T-helper 1 cell (primary cell): ENCODE measurements around the gene AIMP1.
"Not testable (repeated sequence)": the region's sequence is repeated elsewhere in the genome, so short reads cannot be mapped to it uniquely, and the experiment has no call there.

Experiments
- DNase-seq, 5 donors: peaks; one replicate each; pipeline ENCODE4 v3.0.0-alpha.2; 2012 to 2020

The AIMP1 gene

DNA sequence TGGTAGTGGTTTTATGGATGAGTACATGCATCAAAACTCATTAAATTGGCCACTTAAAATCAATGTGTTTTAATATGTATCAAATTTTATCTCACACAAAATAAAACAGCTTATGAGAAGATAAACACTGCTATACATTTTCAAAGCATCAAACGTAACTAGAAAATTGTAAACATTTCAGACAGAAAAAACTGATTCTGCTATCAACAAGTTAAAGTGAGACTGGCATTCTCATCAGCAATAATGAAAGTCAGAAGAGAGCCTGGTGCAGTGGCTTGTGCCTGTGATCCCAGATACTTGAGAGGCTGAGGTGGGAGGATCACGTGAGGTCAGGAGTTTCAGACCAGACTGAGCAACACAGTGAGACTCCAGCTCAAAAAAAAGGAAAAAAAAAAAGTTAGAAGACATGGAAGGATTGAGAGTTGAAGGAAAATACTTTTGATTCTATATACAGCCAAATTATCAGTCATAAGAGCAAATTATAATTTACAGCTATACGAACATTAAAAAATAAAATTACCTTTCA is 3.3 kb upstream of the AIMP1 start:
- DNase-seq: no peak

GRCh38 chr4:106314960-106315359 is 1.4 kb upstream of the AIMP1 start:
- no peak for DNase-seq

GRCh38 chr4:106315476-106315967 is 828 bp upstream of the AIMP1 start:
- DNase-seq: peak in 3 of 5 donors; percentile 2 to 33 (median 13)

DNA sequence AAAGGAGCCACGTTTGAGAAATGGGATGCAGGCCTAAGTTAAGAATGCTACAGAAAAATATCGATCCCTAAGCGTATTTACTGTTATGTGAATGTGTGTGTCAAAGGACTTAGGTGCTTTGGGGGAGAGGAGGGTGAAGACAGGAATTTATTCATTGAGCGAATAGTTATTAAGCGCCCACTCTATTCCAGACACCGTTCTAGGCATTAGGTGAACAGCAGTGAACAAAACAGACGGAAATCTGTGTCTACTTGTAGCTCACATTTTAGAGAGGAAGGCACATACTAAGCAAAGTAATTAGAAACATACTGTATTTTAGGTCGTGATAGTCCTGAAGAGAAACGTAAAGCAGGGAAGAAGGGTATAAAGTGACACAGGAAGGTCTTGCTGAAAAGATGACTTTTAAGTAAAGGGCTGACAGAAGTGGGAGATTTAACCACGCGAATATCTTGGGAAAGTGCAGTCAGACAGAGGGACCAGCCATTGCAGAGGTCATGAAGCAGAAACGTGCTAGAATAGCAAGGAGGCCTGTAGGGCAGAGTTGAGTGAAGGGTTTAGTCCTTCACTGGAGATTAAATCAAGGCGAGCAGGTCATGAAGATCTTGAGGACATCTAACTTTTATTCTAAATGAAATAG is 541 bp downstream of the AIMP1 start:
- peak in 1 of 5 donors; percentile 14 for DNase-seq

DNA sequence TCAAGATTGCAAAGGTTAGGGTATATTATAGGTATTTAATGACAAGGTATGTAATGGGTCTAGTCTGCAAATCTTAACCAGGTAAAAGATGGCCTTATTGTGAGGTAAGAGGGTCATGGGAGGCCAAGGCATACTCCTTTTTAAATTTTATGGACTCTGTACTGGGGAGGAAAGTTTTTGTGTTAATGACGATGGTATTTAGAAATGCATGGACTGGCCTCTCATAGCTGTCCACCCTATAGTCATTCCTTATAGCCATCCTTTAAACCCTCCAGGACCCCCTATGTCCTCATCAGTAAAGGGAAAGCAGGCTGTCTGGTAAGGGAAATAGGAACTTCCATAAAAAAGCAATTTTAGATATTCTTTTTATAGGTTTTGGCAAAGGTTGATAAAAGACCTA is 1.5 kb downstream of the AIMP1 start:
- no peak for DNase-seq

GRCh38 chr4:106318511-106318910 is 2.2 kb downstream of the AIMP1 start:
- DNase-seq: peak in 1 of 5 donors; percentile 16

- DNase-seq: no peak
Observed at GRCh38 chr4:106320235-106320634, 3.9 kb downstream of the AIMP1 start.

- DNase-seq: peak in 1 of 5 donors; percentile 5
Observed at GRCh38 chr4:106321168-106321567, 4.8 kb downstream of the AIMP1 start.

DNA sequence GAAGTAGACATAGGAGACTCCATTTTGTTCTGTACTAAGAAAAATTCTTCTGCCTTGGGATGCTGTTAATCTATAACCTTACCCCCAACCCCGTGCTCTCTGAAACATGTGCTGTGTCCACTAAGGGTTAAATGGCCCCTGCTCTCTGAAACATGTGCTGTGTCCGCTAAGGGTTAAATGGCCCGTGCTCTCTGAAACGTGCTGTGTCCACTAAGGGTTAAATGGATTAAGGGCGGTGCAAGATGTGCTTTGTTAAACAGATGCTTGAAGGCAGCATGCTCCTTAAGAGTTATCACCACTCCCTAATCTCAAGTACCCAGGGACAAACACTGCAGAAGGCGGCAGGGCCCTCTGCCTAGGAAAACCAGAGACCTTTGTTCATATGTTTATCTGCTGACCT is 5.5 kb downstream of the AIMP1 start:
- DNase-seq: not testable (repeated sequence)

DNA sequence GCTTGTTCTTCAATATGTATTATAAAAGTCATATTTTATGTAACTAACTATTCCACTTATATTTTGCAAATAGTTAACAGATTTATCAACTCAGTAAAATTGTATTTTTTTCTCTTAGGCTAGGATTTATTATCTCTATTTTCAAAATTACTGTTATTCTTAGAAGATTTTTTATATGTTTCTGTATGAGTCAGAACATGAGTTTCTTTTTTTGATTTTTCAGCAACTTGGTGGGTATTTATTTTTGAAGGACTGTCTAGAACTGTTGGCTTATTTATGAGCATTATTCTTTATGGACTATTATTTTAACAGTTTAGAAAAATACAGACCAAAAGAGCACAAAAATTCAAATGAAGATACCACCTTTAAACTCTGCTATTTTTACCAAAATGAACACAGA is 6.8 kb downstream of the AIMP1 start:
- no peak for DNase-seq

DNA sequence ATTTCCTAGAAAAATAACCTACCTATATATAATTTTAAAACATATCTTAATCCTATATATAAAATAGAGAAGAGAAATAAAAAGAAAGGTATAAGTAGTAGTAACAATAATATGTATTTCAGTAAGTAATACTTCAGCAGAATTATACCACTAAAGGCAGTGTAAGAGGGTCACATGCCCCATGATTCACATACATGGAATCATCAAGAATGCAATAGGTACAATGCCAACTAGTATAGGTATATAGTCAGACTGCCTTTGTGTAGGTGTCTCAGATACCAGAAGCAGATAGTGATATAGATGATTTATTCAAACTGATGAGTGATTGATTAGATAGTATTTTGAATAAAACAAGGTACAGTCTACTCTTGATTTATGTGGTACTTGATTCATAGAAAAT is 9.4 kb downstream of the AIMP1 start:
- DNase-seq: no peak

GRCh38 chr4:106329041-106329618 is 12.8 kb downstream of the AIMP1 start:
- peak in 1 of 5 donors; percentile 18 for DNase-seq

- no peak for DNase-seq
Observed at GRCh38 chr4:106333186-106333585, 16.8 kb downstream of the AIMP1 start.

DNA sequence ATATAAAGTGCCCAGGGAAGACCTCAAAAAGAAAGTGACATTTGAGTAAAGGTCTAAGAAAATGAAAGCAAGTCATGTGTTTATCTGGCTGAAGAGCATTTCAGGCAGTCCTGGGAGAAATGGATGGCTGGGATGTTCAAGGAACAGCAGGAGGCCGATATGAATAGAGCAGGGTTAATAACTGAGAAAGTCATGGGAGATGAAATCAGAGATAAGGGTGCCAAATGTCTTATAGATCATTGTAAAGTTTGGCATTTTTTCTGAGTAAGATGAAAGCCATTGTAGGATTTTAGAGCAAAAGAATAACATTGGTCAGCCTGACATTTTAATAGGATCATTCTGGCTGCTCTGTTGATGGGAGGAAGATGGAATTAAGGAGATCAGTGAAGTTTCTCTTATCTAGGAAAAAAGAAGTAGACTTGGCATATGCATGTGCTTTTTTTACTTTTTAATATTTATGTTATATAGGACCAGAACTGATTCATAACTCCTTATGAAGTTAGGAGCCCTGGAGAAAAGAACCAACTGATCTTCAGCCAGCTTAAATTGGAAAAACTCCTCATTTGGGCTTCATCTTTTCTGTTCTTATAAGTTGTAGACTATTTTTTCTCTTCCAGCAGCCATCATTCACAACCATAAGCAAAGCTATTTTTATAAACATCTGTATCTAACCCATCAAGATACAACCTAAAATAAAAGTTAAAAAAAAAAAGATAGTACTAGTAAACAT is 18.6 kb downstream of the AIMP1 start:
- no peak for DNase-seq

DNA sequence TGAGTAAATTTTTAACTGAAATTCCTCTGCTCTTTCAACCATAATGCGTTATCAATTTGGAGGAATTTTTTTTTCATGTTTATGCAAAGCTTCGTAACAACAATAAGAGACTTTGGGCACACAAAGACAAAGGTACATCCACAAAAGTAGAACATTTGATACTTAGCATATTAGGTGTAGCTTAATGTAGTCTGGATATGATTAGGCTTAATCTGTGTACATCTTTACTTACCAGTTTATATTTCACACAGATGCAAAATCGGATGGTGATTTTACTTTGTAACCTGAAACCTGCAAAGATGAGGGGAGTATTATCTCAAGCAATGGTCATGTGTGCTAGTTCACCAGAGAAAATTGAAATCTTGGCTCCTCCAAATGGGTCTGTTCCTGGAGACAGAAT is 20.3 kb downstream of the AIMP1 start:
- no peak for DNase-seq

- DNase-seq: no peak
Observed at GRCh38 chr4:106337916-106338315, 21.6 kb downstream of the AIMP1 start.

DNA sequence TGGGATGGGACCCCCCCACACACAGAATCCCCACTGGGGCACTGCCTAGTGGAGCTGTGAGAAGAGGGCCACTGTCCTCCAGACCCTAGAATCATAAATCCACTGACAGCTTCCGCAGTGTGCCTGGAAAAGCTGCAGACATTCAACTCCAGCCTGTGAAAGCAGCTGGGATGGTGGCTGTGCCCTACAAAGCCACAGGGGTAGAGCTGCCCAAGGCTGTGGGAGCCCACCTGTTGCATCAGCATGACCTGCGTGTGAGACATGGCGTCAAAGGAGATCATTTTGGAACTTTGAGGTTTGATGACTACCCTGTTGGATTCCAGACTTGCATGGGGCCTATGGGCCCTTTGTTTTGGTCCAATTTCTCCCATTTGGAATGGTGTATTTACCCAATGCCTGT is 22.3 kb downstream of the AIMP1 start:
- no peak for DNase-seq

DNA sequence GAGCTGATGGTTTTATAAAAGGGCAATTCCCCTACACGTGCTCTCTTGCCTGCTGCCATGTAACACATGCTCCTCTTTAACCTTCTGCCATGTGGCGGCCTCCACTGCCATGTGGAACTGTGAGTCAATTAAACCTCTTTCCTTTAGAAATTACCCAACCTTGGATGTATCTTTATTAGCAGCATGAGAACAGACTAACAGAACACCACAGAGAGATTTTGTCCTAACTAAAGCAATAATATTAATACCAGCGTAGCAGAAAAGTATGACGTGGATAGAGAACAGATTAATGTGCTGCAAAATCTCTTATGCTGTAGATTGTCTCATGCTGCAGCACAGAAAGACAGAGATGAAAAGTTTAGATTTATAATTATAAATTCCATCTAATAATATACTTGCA is 23.1 kb downstream of the AIMP1 start:
- no peak for DNase-seq

DNA sequence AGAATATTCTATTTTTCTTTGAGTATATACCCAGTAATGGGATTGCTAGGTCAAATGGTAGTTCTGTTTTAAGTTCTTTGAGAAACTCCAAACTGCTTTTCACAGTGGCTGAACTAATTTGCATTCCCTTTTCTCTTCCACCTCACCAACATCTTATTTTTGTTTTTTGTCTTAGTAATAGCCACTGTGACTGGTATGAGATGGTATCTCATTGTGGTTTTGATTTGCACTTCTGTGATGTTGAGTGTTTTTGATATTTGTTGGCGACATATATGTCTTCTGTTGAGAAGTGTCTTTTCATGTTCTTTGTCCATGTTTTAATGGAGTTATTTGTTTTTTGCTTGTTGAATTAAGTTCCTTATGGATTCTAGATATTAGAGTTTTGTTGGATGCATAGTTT is 24.4 kb downstream of the AIMP1 start:
- DNase-seq: no peak

DNA sequence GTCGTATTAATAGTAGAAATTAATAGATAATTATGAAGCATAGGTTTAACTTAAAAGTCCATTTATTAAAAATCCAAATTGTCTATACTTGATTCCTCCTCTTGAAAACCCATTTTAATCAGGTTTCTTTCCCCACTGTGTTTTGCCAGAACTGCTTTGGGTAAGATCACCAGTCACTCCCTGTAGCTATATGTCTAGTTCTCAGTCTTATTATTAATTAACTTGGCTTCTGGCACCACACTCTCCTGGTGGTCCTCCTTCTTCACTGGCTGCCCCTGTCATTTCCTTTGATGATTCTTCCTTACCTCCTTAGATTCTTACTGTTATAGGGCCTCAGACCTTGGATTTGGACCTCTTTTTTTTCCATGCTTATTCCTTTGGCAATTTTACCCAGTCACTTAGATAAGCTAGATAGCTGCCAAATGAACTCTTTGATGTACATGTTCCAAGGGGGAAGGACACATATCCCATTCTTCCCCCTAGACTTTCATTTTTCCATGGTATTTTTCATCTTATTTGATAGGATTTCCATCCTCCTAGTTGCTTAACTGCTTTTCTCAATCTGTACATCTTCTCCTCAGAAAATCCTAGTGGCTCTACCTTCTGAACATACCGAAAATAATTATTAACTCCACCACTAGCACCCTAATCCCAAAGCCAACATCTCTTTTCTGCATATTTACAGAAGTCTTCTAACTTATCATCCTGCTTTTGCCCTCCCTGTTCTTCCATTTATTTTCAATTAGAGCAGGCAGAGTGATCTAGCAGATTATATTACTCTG is 27.7 kb downstream of the AIMP1 start:
- DNase-seq: no peak

DNA sequence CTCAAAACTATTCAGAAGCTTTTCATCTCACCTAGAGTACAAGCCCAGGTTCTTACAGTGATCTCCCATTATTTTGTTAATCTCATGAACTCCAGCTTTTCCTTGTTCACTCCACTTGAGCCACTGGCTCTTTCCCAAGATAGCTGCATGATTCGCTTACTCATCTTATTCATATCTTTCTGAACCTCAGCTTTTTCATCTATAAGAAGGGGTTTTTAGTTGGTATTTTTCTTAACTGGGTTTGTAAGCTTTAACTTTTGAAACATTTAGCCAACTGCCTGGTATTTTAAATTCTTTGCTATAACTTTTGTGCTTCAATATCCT is 28.3 kb downstream of the AIMP1 start:
- no peak for DNase-seq

- no peak for DNase-seq
Observed at GRCh38 chr4:106347167-106347566, 30.8 kb downstream of the AIMP1 start.

DNA sequence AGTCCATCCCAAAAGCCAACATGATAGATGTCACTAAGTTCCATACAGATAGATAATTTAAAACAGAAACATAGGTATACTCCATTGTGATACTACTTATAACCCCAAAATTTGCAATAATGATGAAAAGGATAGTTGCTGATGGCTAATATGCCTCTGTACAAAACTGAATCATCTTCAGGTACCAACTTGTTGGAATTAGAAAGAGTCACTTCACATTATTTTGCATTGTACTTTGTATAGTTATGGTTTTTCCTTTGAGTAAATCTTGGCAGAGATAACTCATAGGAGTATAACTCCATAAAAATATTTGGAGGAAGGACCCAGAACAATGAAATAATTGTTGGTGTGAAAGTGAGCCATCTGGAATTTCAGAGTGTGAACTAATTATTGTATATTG is 34.7 kb downstream of the AIMP1 start:
- DNase-seq: no peak
